NCI-H2081 (cell line): Measurements from ENCODE around the gene TEKT3.
A peak's percentile ranks its signal among the peaks of the same experiment; 100 is the strongest.

Source experiments
- DNase-seq, 2 experiments: peaks; one replicate each; lab custom pipeline; 2025; lab: John Stamatoyannopoulos, UW

TEKT3 gene

DNA sequence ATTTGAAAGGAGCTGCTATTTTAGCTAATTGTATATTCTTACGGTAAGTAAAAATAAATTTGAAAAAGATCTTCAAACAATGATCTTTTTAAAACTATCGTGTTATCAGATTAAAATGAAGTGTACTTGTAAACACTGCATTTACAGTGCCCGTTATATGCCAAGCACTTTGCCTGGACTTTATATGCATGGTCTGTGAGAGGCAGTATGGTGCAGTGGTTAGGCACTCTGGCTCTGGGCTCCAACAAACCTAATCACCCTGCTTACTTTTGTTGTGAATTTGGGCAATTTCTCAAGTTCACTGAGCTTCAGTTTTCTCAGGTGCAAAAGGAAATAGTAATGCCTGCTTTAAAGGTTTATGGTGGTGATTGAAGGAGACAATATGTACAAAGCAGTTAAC is 77.7 kb downstream of the TEKT3 start:
- DNase-seq = no peak

DNA sequence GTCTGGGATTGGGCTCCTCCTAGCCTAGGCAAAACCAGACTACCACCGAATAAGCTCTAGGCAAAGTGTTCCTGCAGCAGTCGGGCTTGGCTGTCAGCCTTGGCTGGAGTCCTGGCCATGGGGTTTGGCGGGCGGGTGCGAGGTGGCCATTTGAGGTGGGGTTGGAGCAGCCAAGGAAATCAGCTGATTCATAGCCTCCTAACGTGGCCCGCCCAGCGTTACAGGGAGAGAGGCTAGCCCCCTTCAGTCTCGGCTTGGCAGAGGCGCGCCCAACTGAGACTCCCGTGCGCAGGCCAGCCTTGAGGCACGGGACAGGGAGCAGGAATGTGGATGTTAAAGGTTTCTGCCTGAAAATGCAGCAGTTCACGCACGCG is 78.2 kb downstream of the TEKT3 start:
- DNase-seq = no peak

DNA sequence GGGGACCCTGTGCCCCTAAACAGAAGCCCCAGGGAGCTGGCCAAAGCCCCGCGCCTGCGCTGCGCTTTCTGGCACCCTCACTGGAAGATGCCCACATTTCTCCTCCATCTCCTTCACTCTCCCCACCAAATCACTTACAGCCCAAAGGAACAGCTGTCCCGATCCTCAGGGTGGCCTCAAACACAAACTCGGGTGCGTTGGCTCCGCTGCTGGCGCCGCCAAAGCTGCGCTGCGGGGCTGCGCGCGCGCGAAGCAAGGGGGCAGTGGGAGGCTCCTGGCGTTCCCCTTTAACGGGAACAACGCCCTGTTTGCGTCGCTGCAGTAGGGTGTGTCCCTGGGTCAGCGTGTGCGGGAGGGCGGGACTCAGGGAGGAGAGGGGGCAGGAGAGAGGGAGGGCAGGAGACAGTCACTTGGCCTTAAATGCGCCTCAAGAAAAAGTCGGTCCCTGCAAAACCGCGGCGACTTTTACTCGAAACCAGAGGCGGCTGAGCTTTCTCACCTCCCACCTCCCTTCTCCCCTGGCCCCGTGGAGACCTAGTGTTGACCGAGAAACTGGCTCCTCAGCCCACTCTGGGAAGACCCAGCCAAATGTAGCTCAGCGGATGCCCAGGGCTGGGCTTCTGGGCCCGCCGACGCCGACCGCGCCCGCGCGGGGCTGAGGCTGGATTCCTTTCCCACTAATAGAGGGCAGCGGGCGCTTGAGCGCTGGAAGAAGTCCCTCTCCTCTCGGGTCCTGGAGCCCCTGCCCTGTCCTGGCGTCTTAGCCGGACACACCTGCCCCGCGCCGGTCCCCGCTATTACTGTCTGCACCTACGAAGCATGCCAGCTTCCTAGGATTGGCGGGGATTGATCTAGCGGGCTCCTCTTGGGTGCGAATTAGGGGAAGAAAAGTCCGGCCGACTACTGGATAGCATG is 78.8 kb downstream of the TEKT3 start:
- DNase-seq = no peak

GRCh38 chr17:15261802-15262290 is 79.6 kb downstream of the TEKT3 start:
- DNase-seq = no peak

GRCh38 chr17:15261258-15261801 is 80.1 kb downstream of the TEKT3 start:
- DNase-seq = no peak

DNA sequence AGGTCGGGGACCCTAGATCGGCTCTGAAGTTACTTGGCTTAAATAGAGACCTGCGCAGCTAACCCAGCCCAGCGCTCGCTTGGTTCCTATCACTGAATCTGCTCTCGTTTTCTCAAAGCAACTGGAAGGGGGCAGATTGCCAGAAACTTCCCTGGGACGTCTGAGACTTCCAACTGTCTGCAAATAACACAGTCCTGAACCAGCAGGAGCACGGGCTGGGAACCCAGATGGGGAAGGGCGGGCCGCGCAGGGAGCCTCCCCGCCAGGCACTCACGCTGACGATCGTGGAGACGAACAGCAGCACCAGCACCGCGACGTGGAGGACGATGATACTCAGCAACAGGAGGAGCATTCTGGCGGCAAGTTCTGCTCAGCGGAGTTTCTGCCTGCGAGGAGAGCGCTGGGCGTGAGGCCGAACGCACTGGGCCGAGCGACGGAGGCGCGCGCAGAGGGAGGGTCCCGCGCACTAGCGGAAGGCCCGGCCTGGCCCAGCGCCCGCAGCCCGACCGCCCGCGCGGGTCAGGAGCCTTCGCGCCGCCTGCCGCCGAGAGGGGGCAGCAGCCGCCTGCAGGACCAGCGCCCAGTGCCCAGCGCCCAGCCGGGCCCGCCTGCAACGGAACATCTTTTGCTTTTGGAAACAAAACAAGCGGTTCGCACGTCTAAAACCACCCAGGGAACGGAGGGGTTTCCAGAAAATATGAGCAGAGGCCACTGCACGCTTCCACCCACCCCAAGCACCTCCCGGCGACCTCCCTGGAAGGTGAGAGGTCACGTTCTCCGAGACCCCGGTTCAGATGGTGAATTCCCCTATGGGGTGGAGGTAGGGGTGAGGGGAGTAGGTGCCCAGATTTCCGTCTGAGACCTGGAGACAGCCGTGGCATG is 80.8 kb downstream of the TEKT3 start:
- peak; percentile 7 to 12 for DNase-seq

DNA sequence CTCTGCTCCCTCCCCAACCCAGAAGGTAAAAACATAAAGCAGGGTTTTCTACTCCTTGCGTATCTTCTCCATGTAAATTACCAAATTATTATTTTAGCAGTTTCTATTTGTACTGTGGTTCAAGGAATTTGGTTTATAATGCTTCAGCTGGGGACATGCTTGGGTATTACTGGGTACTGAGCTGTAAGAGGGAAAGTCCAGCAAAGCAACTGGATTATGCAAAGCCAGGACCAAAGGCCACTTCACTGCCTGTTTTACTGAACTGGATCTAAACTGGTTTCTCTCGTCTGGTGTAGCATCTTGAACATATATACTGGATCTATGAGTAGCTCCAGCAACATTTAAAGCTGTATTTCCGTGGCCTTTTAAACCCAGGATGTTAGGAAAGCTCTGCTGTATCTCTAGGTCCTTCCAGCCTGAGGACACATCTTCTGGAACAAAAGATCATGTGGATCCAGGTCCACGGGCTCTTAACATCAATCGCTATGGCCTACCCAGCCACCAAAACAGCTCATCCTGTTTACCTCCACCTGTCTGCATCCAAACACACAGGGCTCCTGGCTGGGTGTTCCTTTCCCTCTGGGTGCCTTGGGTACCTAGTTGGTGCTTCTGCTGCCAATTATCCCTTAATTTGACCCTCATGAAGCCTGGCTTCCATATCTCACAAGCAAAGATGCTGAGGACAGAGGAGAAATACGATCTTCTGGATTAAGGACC is 83.4 kb downstream of the TEKT3 start:
- DNase-seq = no peak

DNA sequence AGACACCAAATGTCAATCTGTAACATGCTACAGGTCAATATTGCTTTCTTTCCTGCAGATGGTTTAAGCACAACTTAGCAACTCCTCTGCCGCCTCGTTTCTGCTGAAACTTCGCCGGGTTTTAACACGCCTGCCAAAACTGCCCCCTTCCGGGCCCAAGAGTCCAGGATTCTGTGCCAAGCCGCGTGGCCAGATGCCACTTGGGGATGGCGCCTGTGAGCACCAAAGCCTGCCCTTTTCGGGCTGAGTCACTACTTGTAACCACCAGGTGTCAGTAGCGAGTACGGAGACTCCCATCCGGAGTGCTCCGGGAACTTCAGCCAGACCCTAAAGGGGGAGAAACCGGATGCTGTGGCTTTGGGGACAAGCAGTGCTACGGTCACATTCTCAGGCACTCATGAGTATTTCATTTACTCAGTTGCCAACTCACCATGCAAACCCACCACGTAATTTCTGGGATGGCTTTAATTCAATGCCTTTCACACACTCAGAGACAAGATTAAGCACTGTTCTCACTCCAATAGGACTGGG is 84.1 kb downstream of the TEKT3 start:
- DNase-seq = peak; percentile 19 to 27

DNA sequence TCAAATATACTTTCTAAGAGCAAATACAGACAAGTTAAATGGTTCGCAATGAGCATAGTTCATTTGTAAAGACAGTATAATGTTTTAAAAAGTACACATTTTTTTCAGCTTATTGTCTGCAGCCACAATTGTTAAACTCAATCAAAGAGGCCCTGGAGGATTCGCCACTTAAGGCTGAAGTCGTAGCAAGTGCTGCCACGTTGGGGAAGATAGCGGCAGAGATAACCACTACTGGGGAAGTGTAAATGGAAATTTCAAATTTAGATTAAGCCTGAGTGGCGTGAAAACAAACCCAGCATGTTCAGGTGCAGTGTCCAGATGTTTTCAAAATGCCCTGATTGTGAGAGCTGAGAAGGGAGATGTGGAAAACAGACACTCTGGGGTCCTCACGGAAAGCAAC is 84.7 kb downstream of the TEKT3 start:
- DNase-seq = no peak

GRCh38 chr17:15255713-15256454 is 85.5 kb downstream of the TEKT3 start:
- no peak for DNase-seq
